ENCODE measurements around the gene DLG5. TPM values are rescaled to one million over a fixed set of nuclear protein-coding genes. Genes with fewer than 3 reads are reported as not detected.
"Not testable (repeated sequence)": the region's sequence is repeated elsewhere in the genome, so short reads cannot be mapped to it uniquely, and the experiment has no call there.

DLG5 gene
- total RNA-seq, 2 experiments from 2014 or later, result 2.6 to 3.3 TPM

- Mint-ChIP-seq H3K27me3 (ENCODE audit: low read depth) (no peaks in the 10 kb centered on the region), H3K36me3 (ENCODE audit: low read depth) (no peaks in the 10 kb centered on the region), H3K27ac (no peak overlapping the region), H3K4me1 (ENCODE audit: low read depth) (no peaks in the 10 kb centered on the region), H3K9me3 (peaks cover 16% of the 10 kb centered on the region), H3K4me3 (no peak overlapping the region)
- intact Hi-C loops (cut with micrococcal nuclease), result no loop called here
- DNase-seq, result no peak
- CTCF ChIA-PET, result no interaction called here
Observed at GRCh38 chr10:77780180-77780579, 146.4 kb downstream of the DLG5 start.

DNA sequence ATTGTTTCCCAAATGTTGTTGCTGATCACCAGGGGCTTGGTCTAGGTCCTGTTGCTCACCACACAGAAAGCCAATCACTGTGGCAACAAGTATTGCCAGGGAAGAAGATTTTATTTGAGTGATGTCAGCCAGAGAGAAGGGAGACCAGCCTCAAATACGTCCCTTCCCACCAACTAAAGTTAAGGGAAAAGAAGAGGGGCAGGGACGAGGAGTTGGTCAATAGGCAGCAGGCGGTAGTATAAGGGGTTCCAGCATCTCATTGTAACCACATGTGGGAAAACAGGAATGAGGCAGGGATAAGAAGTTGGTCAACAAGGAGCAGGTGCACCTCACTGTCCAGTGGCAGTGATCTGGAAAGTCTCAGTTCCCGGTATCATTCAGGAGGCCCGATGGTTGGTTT, 150.1 kb downstream of the DLG5 start:
- intact Hi-C loops (cut with micrococcal nuclease), result no loop called here
- H3K36me3 Mint-ChIP-seq (ENCODE audit: low read depth), result no peaks in the 10 kb centered on the region
- no peaks in the 10 kb centered on the region for H3K27me3 Mint-ChIP-seq (ENCODE audit: low read depth)
- DNase-seq, result no peak
- CTCF ChIA-PET, result no interaction called here
- peaks cover 16% of the 10 kb centered on the region for H3K9me3 Mint-ChIP-seq
- H3K4me1 Mint-ChIP-seq (ENCODE audit: low read depth), result no peaks in the 10 kb centered on the region
- no peak overlapping the region for H3K4me3 Mint-ChIP-seq
- H3K27ac Mint-ChIP-seq, result no peak overlapping the region

GRCh38 chr10:77774940-77775391, 151.6 kb downstream of the DLG5 start:
- Mint-ChIP-seq H3K27me3 (ENCODE audit: low read depth) (no peaks in the 10 kb centered on the region), H3K4me1 (ENCODE audit: low read depth) (no peaks in the 10 kb centered on the region), H3K4me3 (no peak overlapping the region), H3K9me3 (peaks cover 16% of the 10 kb centered on the region), H3K27ac (no peak overlapping the region), H3K36me3 (ENCODE audit: low read depth) (no peaks in the 10 kb centered on the region)
- CTCF ChIA-PET, result no interaction called here
- DNase-seq, result no peak
- intact Hi-C loops (cut with micrococcal nuclease), result no loop called here

DNA sequence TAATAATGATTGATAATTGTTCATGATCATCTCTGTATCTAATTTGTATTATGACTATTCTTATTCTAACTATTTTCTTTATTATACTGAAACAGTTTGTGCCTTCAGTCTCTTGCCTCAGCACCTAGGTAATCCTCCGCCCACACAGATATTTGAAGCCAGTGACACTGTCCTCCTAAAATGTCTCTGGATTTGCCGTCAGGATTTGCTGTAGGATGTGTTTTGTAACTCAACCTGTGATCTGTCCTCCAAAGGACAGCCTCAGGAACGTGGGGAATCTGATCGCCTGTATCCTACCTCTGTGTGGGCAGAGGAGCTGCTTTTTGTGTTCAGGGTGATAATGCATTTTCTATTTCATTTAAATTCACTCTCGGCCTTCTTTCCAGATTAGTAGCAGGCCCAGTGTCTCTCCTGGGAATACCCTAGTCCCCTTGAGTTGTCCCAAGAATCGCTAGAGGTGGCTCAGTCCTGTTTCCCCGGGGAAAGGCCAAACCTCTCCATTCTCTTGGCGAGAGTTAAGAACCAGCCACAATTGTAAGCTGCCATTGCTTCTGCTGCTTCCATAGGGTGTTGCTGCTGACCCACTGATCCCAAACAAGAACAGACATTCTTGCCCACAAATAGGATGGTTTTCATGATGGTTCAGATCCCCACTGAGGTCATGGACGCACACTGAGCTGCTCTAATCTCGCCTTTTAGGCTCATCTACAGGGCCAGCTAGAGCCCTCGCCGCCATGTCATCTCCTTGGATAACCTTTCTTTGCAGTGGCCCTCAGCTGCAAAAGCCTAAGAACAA, 152.7 kb downstream of the DLG5 start:
- H3K36me3 Mint-ChIP-seq (ENCODE audit: low read depth), result no peaks in the 10 kb centered on the region
- H3K4me1 Mint-ChIP-seq (ENCODE audit: low read depth), result no peaks in the 10 kb centered on the region
- no peak overlapping the region for H3K27ac Mint-ChIP-seq
- peaks cover 16% of the 10 kb centered on the region for H3K9me3 Mint-ChIP-seq
- H3K27me3 Mint-ChIP-seq (ENCODE audit: low read depth), result no peaks in the 10 kb centered on the region
- CTCF ChIA-PET, result no interaction called here
- intact Hi-C loops (cut with micrococcal nuclease), result no loop called here
- H3K4me3 Mint-ChIP-seq, result no peak overlapping the region
- no peak for DNase-seq

- CTCF ChIA-PET; DNase-seq; intact Hi-C loops (cut with micrococcal nuclease); H3K27ac Mint-ChIP-seq; H3K36me3 Mint-ChIP-seq (ENCODE audit: low read depth); H3K4me3 Mint-ChIP-seq; H3K4me1 Mint-ChIP-seq (ENCODE audit: low read depth); H3K27me3 Mint-ChIP-seq (ENCODE audit: low read depth): not testable (repeated sequence)
- H3K9me3 Mint-ChIP-seq, result peaks cover 16% of the 10 kb centered on the region
Observed at GRCh38 chr10:77772852-77773600, 153.5 kb downstream of the DLG5 start.

DNA sequence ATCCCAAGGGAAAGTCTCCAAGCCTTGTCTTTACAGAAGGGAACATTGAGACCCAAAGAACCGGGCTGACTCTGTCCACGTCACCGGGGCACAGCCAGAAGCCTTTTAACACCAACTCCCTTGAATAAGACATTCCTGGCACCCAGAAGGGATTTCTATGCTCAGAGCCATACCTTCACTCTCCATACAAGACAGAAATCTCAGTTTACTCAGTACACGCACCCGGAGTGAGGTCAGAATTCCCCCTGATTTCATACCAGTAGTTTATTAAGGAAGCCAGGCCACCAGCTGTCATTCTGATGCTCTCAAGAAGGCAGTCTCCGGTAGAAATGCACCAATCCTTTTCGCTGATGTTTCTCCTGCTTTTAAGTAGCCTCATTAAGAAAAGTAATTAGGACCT, 154.7 kb downstream of the DLG5 start:
- H3K36me3 Mint-ChIP-seq (ENCODE audit: low read depth), result no peaks in the 10 kb centered on the region
- CTCF ChIA-PET, result interaction anchor here (1.1 kb wide), 1 partner anchor 61 kb away, joined by 3 read pairs; no protein-coding TSS in a partner anchor
- H3K4me3 Mint-ChIP-seq, result no peak overlapping the region
- H3K27ac Mint-ChIP-seq, result no peak overlapping the region
- no peaks in the 10 kb centered on the region for H3K4me1 Mint-ChIP-seq (ENCODE audit: low read depth)
- H3K9me3 Mint-ChIP-seq, result peaks cover 15% of the 10 kb centered on the region
- peaks cover 2% of the 10 kb centered on the region for H3K27me3 Mint-ChIP-seq (ENCODE audit: low read depth)
- no peak for DNase-seq
- intact Hi-C loops (cut with micrococcal nuclease), result no loop called here

DNA sequence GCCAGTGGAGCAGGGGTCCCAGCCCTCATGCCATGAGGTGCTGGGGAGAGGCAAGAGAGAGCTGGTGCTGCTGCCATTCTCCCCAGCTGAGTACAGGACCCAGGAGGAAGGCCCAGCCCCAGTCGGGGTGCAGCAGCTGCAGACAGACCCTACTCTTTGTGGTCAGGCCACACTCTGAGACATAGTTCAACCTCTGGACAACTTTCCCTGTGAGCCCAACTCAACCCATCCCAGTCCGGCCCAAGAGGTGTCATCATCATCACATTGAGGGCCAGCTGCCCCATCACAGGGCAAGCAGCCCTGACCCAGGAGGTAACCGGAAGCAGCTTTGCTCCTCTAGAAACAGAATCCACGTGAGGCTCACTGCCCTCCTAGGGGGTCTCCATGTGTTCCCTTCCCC, 155.1 kb downstream of the DLG5 start:
- CTCF ChIA-PET, result interaction anchor here (1.1 kb wide), 1 partner anchor 60 kb away, joined by 3 read pairs; no protein-coding TSS in a partner anchor
- DNase-seq, result no peak
- H3K9me3 Mint-ChIP-seq, result peaks cover 11% of the 10 kb centered on the region
- no peak overlapping the region for H3K27ac Mint-ChIP-seq
- H3K4me1 Mint-ChIP-seq (ENCODE audit: low read depth), result no peaks in the 10 kb centered on the region
- peaks cover 2% of the 10 kb centered on the region for H3K27me3 Mint-ChIP-seq (ENCODE audit: low read depth)
- intact Hi-C loops (cut with micrococcal nuclease), result no loop called here
- no peaks in the 10 kb centered on the region for H3K36me3 Mint-ChIP-seq (ENCODE audit: low read depth)
- no peak overlapping the region for H3K4me3 Mint-ChIP-seq

DNA sequence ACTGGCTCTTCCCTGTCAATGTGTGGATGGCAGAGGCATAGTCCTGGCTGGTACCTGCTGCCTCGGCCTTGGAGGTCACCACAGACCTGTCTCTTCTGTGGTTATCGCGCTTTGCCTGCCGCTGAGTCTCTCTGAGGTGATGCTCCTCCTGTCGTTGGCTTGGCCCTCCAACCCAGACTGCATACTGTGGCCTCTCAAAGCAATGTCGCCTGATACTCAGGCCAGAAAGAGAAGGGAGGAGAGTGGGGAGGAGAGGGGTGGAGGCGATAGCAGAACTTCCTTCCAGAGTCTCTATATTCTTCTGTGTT, 155.7 kb downstream of the DLG5 start:
- Mint-ChIP-seq H3K9me3 (peaks cover 6% of the 10 kb centered on the region), H3K36me3 (ENCODE audit: low read depth) (no peaks in the 10 kb centered on the region), H3K4me3 (no peak overlapping the region), H3K27ac (no peak overlapping the region), H3K27me3 (ENCODE audit: low read depth) (peaks cover 2% of the 10 kb centered on the region), H3K4me1 (ENCODE audit: low read depth) (no peaks in the 10 kb centered on the region)
- no peak for DNase-seq
- CTCF ChIA-PET, result no interaction called here
- intact Hi-C loops (cut with micrococcal nuclease), result no loop called here

GRCh38 chr10:77770081-77770867, 156.3 kb downstream of the DLG5 start:
- no peaks in the 10 kb centered on the region for H3K36me3 Mint-ChIP-seq (ENCODE audit: low read depth)
- no peak for DNase-seq
- peaks cover 1% of the 10 kb centered on the region for H3K9me3 Mint-ChIP-seq
- no peak overlapping the region for H3K27ac Mint-ChIP-seq
- intact Hi-C loops (cut with micrococcal nuclease), result no loop called here
- H3K4me3 Mint-ChIP-seq, result no peak overlapping the region
- peaks cover 2% of the 10 kb centered on the region for H3K27me3 Mint-ChIP-seq (ENCODE audit: low read depth)
- no peaks in the 10 kb centered on the region for H3K4me1 Mint-ChIP-seq (ENCODE audit: low read depth)
- CTCF ChIA-PET, result no interaction called here

GRCh38 chr10:77768039-77768438, 158.5 kb downstream of the DLG5 start:
- H3K4me3 Mint-ChIP-seq, result no peak overlapping the region
- no peaks in the 10 kb centered on the region for H3K9me3 Mint-ChIP-seq
- H3K27ac Mint-ChIP-seq, result no peak overlapping the region
- H3K4me1 Mint-ChIP-seq (ENCODE audit: low read depth), result no peaks in the 10 kb centered on the region
- intact Hi-C loops (cut with micrococcal nuclease), result no loop called here
- H3K27me3 Mint-ChIP-seq (ENCODE audit: low read depth), result peaks cover 2% of the 10 kb centered on the region
- DNase-seq, result no peak
- CTCF ChIA-PET, result no interaction called here
- H3K36me3 Mint-ChIP-seq (ENCODE audit: low read depth), result no peaks in the 10 kb centered on the region

- intact Hi-C loops (cut with micrococcal nuclease), result no loop called here
- Mint-ChIP-seq H3K4me1 (ENCODE audit: low read depth) (no peaks in the 10 kb centered on the region), H3K9me3 (no peaks in the 10 kb centered on the region), H3K36me3 (ENCODE audit: low read depth) (no peaks in the 10 kb centered on the region), H3K27ac (no peak overlapping the region), H3K27me3 (ENCODE audit: low read depth) (peaks cover 4% of the 10 kb centered on the region), H3K4me3 (no peak overlapping the region)
- CTCF ChIA-PET, result interaction anchor here (1.8 kb wide), 1 partner anchor 53 kb away, joined by 4 read pairs; no protein-coding TSS in a partner anchor
- DNase-seq, result no peak
Observed at GRCh38 chr10:77763453-77764430, 162.8 kb downstream of the DLG5 start.

DNA sequence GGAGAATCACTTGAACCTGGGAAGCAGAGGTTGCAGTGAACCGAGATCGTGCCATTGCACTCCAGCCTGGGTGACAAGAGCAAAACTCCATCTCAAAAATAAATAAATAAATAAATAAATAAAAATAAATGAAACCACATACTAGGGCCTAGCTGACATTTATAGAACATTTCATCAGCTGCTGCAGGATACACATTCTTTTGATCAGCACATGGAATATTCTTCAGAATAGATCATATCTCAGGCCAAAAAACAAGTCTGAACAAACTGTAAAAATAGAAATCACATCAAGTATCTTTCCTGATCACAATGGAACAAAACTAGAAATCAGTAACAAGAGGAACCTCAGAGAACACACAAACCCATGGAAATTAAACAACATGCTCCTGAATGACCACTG, 168.1 kb downstream of the DLG5 start:
- H3K4me1 Mint-ChIP-seq (ENCODE audit: low read depth); DNase-seq; intact Hi-C loops (cut with micrococcal nuclease); H3K4me3 Mint-ChIP-seq; CTCF ChIA-PET; H3K27ac Mint-ChIP-seq; H3K9me3 Mint-ChIP-seq; H3K36me3 Mint-ChIP-seq (ENCODE audit: low read depth): not testable (repeated sequence)
- H3K27me3 Mint-ChIP-seq (ENCODE audit: low read depth), result peaks cover 12% of the 10 kb centered on the region

Data from activated naive CD4-positive, alpha-beta T cell treated with anti-CD3 and anti-CD28 coated beads for 36 hours (primary cell).